Smooth muscle cell (in vitro differentiated cells): Measurements from ENCODE around the gene EVI5. TPM values are rescaled to one million over a fixed set of nuclear protein-coding genes. Genes with fewer than 3 reads are reported as not detected.

ENCODE experiments used
- DNase-seq: peaks from one replicate; lab custom pipeline; 2025; ENCODE audit not compliant: unreplicated experiment; lab: John Stamatoyannopoulos, UW
- H2AFZ ChIP-seq: fragments of 200-600 bp; sonication (generic); 2 replicates; pipeline ENCODE4 v1.6.0; 2016; ENCODE audit warnings: antibody characterized with exemption, low read depth, mild to moderate bottlenecking
- H3F3A ChIP-seq: fragments of 200-600 bp; sonication (generic); 2 replicates; pipeline ENCODE4 v1.6.0; 2017; ENCODE audit warnings: antibody characterized with exemption, low read depth
- H3K27ac ChIP-seq: fragments of 200-600 bp; sonication (generic); 2 replicates; pipeline ENCODE4 v1.5.1; 2016; ENCODE audit warnings: low read depth, mild to moderate bottlenecking
- H3K27me3 ChIP-seq: fragments of 200-600 bp; sonication (generic); 2 replicates; pipeline ENCODE4 v1.6.1; 2016; ENCODE audit warnings: low read depth, mild to moderate bottlenecking
- H3K36me3 ChIP-seq: fragments of 200-600 bp; sonication (generic); 2 replicates; pipeline ENCODE4 v1.5.1; 2016; ENCODE audit warnings: low read depth
- H3K4me1 ChIP-seq: fragments of 200-600 bp; sonication (generic); 2 replicates; pipeline ENCODE4 v1.5.1; 2016; ENCODE audit warnings: low read depth
- H3K4me2 ChIP-seq: fragments of 200-600 bp; sonication (generic); 2 replicates; pipeline ENCODE4 v1.6.0; 2016; ENCODE audit warnings: mild to moderate bottlenecking
- H3K4me3 ChIP-seq: fragments of 200-600 bp; sonication (generic); 2 replicates; pipeline ENCODE4 v1.5.1; 2016; ENCODE audit warnings: mild to moderate bottlenecking
- H3K79me2 ChIP-seq: fragments of 200-600 bp; sonication (generic); 2 replicates; pipeline ENCODE4 v1.6.0; 2016; ENCODE audit warnings: low read depth, mild to moderate bottlenecking
- H3K9ac ChIP-seq: fragments of 200-600 bp; sonication (generic); 2 replicates; pipeline ENCODE4 v1.6.0; 2016; ENCODE audit warnings: low read depth
- H3K9me3 ChIP-seq: fragments of 200-600 bp; sonication (generic); replicated peaks from 2 replicates; pipeline ENCODE4 v1.5.1; 2016; ENCODE audit warnings: low read depth
- H4K20me1 ChIP-seq: fragments of 200-600 bp; sonication (generic); 2 replicates; pipeline ENCODE4 v1.6.0; 2016; ENCODE audit warnings: low read depth
- CTCF ChIP-seq: fragments of 200-600 bp; sonication (generic); IDR thresholded peaks from 2 replicates; pipeline ENCODE4 v1.5.1; 2017; ENCODE audit warnings: borderline replicate concordance, mild to moderate bottlenecking, antibody characterized with exemption; ENCODE audit not compliant: insufficient read depth, poor library complexity, severe bottlenecking
- WGBS: methylation state at CpG from one replicate; pipeline ENCODE4 v1.1.7; 2016; ENCODE audit warnings: low lambda C conversion rate; 5-methylcytosine and 5-hydroxymethylcytosine counted together
- polyA plus RNA-seq: library from polyadenylated mRNA; unstranded; fragments of >200 nt; fragmentation: Nextera tagmentation; extraction: Ambion mirVana; gene quantifications from 2 replicates; pipeline ENCODE4 v1.2.1, GENCODE V29; 2016
- total RNA-seq: library from RNA; depleted of rRNA; stranded (reverse); fragments of >200 nt; gene quantifications from 2 replicates; pipeline ENCODE4 v1.2.3, GENCODE V29; 2014

EVI5 gene
- total and polyA plus RNA-seq, 2 experiments from 2014 or later: 35.4 to 47.6 TPM

- Histone ChIP-seq H4K20me1 (no peaks in the 10 kb centered on the region), H3K4me3 (no peak overlapping the region), H3K9ac (no peak overlapping the region), H3K4me1 (no peaks in the 10 kb centered on the region), H3K79me2 (no peaks in the 10 kb centered on the region), H2AFZ (no peak overlapping the region), H3K27me3 (peaks cover 83% of the 10 kb centered on the region), H3K9me3 (no peaks in the 10 kb centered on the region), H3K4me2 (no peak overlapping the region), H3F3A (no peaks in the 10 kb centered on the region), H3K36me3 (no peaks in the 10 kb centered on the region), H3K27ac (no peak overlapping the region)
- DNase-seq: no peak
- 86% methylated on average over 3 of the region's 3 CpGs for WGBS
- no peak for TF ChIP-seq CTCF
Observed at GRCh38 chr1:92475029-92475428, 309.9 kb downstream of the EVI5 start.

- peaks cover 72% of the 10 kb centered on the region for H3K27me3 ChIP-seq
- 86% methylated on average over 5 of the region's 5 CpGs for WGBS
- no peak for DNase-seq
Observed at GRCh38 chr1:92473781-92474495, 311.0 kb downstream of the EVI5 start.

GRCh38 chr1:92470216-92470615, 314.7 kb downstream of the EVI5 start:
- Histone ChIP-seq H3K4me2 (no peak overlapping the region), H3K4me3 (no peak overlapping the region), H3K9ac (no peak overlapping the region), H3K79me2 (no peaks in the 10 kb centered on the region), H3K27ac (no peak overlapping the region), H4K20me1 (no peaks in the 10 kb centered on the region), H3K27me3 (peaks cover 36% of the 10 kb centered on the region), H3K9me3 (no peaks in the 10 kb centered on the region), H2AFZ (no peak overlapping the region), H3F3A (no peaks in the 10 kb centered on the region), H3K4me1 (no peaks in the 10 kb centered on the region), H3K36me3 (no peaks in the 10 kb centered on the region)
- no peak for TF ChIP-seq CTCF
- no peak for DNase-seq
- WGBS: 95% methylated on average over 1 of the region's 1 CpG

More at GRCh38 chr1:92473781-92474495, 311.0 kb downstream of the EVI5 start:
- no peaks in the 10 kb centered on the region for H3K4me1 ChIP-seq
- no peaks in the 10 kb centered on the region for H3K36me3 ChIP-seq
- no peaks in the 10 kb centered on the region for H3K79me2 ChIP-seq
- no peaks in the 10 kb centered on the region for H3K9me3 ChIP-seq
- H2AFZ ChIP-seq: no peak overlapping the region
- no peaks in the 10 kb centered on the region for H4K20me1 ChIP-seq
- no peak overlapping the region for H3K9ac ChIP-seq
- TF ChIP-seq CTCF: no peak
- no peak overlapping the region for H3K27ac ChIP-seq
- H3F3A ChIP-seq: no peaks in the 10 kb centered on the region
- H3K4me2 ChIP-seq: no peak overlapping the region
- no peak overlapping the region for H3K4me3 ChIP-seq
